GM23248 (cell line): ENCODE data around the gene CYREN. TPM values are rescaled to one million over a fixed set of nuclear protein-coding genes. Genes with fewer than 3 reads are reported as not detected.

Experiments
- DNase-seq: peaks from one replicate; pipeline ENCODE4 v3.0.0-alpha.2; 2015
- H2AFZ ChIP-seq: fragments of 200-600 bp; sonication (generic); 2 replicates; pipeline ENCODE4 v1.6.1; 2016; ENCODE audit warnings: antibody characterized with exemption
- H3F3A ChIP-seq: fragments of 200-600 bp; sonication (generic); 2 replicates; pipeline ENCODE4 v1.6.1; 2016; ENCODE audit warnings: mild to moderate bottlenecking, antibody characterized with exemption, mixed run types; ENCODE audit not compliant: insufficient read depth
- H3K27ac ChIP-seq: fragments of 200-600 bp; sonication (generic); 2 replicates; pipeline ENCODE4 v1.5.1; 2016; ENCODE audit warnings: mild to moderate bottlenecking
- H3K27me3 ChIP-seq: fragments of 200-600 bp; sonication (generic); replicated peaks from 2 replicates; pipeline ENCODE4 v1.6.1; 2016; ENCODE audit warnings: mild to moderate bottlenecking; ENCODE audit not compliant: insufficient read depth
- H3K36me3 ChIP-seq: fragments of 200-600 bp; sonication (generic); 2 replicates; pipeline ENCODE4 v1.6.1; 2016; ENCODE audit warnings: low read depth, mild to moderate bottlenecking
- H3K4me1 ChIP-seq: fragments of 200-600 bp; sonication (generic); 2 replicates; pipeline ENCODE4 v1.6.1; 2016; ENCODE audit warnings: mild to moderate bottlenecking; ENCODE audit not compliant: insufficient read depth
- H3K4me2 ChIP-seq: fragments of 200-600 bp; sonication (generic); one replicate; pipeline ENCODE4 v1.6.1; 2016; ENCODE audit warnings: mild to moderate bottlenecking; ENCODE audit not compliant: unreplicated experiment
- H3K4me3 ChIP-seq: fragments of 200-600 bp; sonication (generic); 2 replicates; pipeline ENCODE4 v1.5.1; 2016; ENCODE audit warnings: mild to moderate bottlenecking
- H3K79me2 ChIP-seq: fragments of 200-600 bp; sonication (generic); 2 replicates; pipeline ENCODE4 v1.6.1; 2016; ENCODE audit warnings: mild to moderate bottlenecking; ENCODE audit not compliant: insufficient read depth
- H3K9ac ChIP-seq: fragments of 200-600 bp; sonication (generic); 2 replicates; pipeline ENCODE4 v1.6.1; 2016; ENCODE audit warnings: mild to moderate bottlenecking
- H3K9me2 ChIP-seq: fragments of 200-600 bp; sonication (generic); 2 replicates; pipeline ENCODE4 v1.6.1; 2016; ENCODE audit warnings: mixed run types, mild to moderate bottlenecking, moderate library complexity; ENCODE audit not compliant: insufficient read depth
- H3K9me3 ChIP-seq: fragments of 200-600 bp; sonication (generic); one replicate; pipeline ENCODE4 v1.6.1; 2017; ENCODE audit warnings: low read depth
- H4K20me1 ChIP-seq: fragments of 200-600 bp; sonication (generic); 2 replicates; pipeline ENCODE4 v1.6.0; 2016; ENCODE audit not compliant: insufficient read depth
- EZH2 ChIP-seq: fragments of 200-600 bp; sonication (generic); IDR thresholded peaks from 2 replicates; pipeline ENCODE4 v1.6.1; 2018; ENCODE audit warnings: antibody characterized with exemption, mild to moderate bottlenecking; ENCODE audit not compliant: insufficient read depth, poor library complexity, severe bottlenecking
- EZH2phosphoT487 ChIP-seq: fragments of 200-600 bp; sonication (generic); IDR thresholded peaks from 2 replicates; pipeline ENCODE4 v1.6.1; 2018; ENCODE audit warnings: antibody characterized with exemption, moderate library complexity, mild to moderate bottlenecking, low read depth; ENCODE audit not compliant: insufficient read depth
- WGBS, 2 experiments: methylation state at CpG; one replicate each; pipeline ENCODE4 v1.1.6; 2015 to 2017; ENCODE audit warnings: low lambda C conversion rate in 2 of 2, low coverage in 1 of 2; ENCODE audit errors: missing lambda C conversion rate in 2 of 2; 5-methylcytosine and 5-hydroxymethylcytosine counted together
- in situ Hi-C: fragments of 300-500 bp; cut with MboI; formaldehyde crosslinking; loops from 2 replicates; pipeline ENCODE4 v1.15.0; 2020
- microRNA-seq: library from miRNA; unstranded; fragments of <30 nt; microRNA quantifications from one replicate; pipeline ENCODE4, GENCODE V29; 2016; ENCODE audit warnings: borderline number of aligned reads
- polyA plus RNA-seq: library from polyadenylated mRNA; unstranded; fragments of >200 nt; fragmentation: Nextera tagmentation; extraction: Ambion mirVana; gene quantifications from 2 replicates; pipeline ENCODE4 v1.2.1, GENCODE V29; 2016
- small RNA-seq: library from RNA; depleted of rRNA; stranded (forward); fragments of <200 nt; gene quantifications from one replicate; pipeline ENCODE3, GENCODE V24; 2014; ENCODE audit warnings: low read depth, low replicate concordance
- total RNA-seq: library from RNA; depleted of rRNA; stranded (reverse); fragments of >200 nt; shearing (Covaris generic); gene quantifications from 2 replicates; pipeline ENCODE4 v1.2.3, GENCODE V29; 2014; rRNA removed

The CYREN gene
- total and polyA plus RNA-seq, 2 experiments from 2014 or later, result 38.3 to 40.4 TPM

- Histone ChIP-seq H3K4me2 (no peak overlapping the region), H4K20me1 (no peaks in the 10 kb centered on the region), H3F3A (no peaks in the 10 kb centered on the region), H3K9me2 (no peaks in the 10 kb centered on the region), H3K79me2 (no peaks in the 10 kb centered on the region), H3K27me3 (no peaks in the 10 kb centered on the region), H2AFZ (no peak overlapping the region), H3K9me3 (no peaks in the 10 kb centered on the region), H3K4me1 (no peaks in the 10 kb centered on the region), H3K27ac (no peak overlapping the region), H3K36me3 (no peaks in the 10 kb centered on the region), H3K4me3 (no peak overlapping the region), H3K9ac (no peak overlapping the region)
- WGBS, 2 experiments, result 59 to 69% methylated on average over 6 of the region's 6 CpGs
- no peak for TF ChIP-seq EZH2phosphoT487
- TF ChIP-seq EZH2, result no peak
- in situ Hi-C loops, result no loop called here
- DNase-seq, result no peak
These were observed 48.6 kb downstream of the CYREN start for GRCh38 chr7:135121868-135122267.

- Histone ChIP-seq H3K27ac (no peak overlapping the region), H4K20me1 (no peaks in the 10 kb centered on the region), H3K9me2 (no peaks in the 10 kb centered on the region), H3K27me3 (no peaks in the 10 kb centered on the region), H3F3A (no peaks in the 10 kb centered on the region), H2AFZ (no peak overlapping the region), H3K36me3 (no peaks in the 10 kb centered on the region), H3K9ac (no peak overlapping the region), H3K9me3 (no peaks in the 10 kb centered on the region), H3K4me2 (no peak overlapping the region), H3K4me3 (no peak overlapping the region), H3K79me2 (no peaks in the 10 kb centered on the region), H3K4me1 (no peaks in the 10 kb centered on the region)
- TF ChIP-seq EZH2phosphoT487 (no peak), EZH2 (no peak)
- WGBS, 2 experiments, result 74 to 85% methylated on average over 1 of the region's 1 CpG
- in situ Hi-C loops, result no loop called here
- DNase-seq, result no peak
These were observed 53.4 kb downstream of the CYREN start for GRCh38 chr7:135117096-135117495.

Small RNA genes within 50 kb of the gene (microRNA-seq; reads per million reads assigned to microRNA genes)
- not detected for gene MIR6509

Small RNA genes within 50 kb of the gene (small RNA-seq; reads per million reads assigned to genes)
- not detected for gene MIR6509

Other genes starting within 250 kb of the CYREN start
- 2.4 TPM in 2 replicates for gene AGBL3, start 184.2 kb downstream of the CYREN start, total RNA-seq
- 1.4 and 1.5 TPM in 2 replicates for gene AGBL3, start 184.2 kb downstream of the CYREN start, polyA plus RNA-seq
- 1.6 and 4.4 TPM in 2 replicates for gene TMEM140, start 22.6 kb downstream of the CYREN start, total RNA-seq
- 6.1 and 6.5 TPM in 2 replicates for gene TMEM140, start 22.6 kb downstream of the CYREN start, polyA plus RNA-seq
- 3.4 and 8.3 TPM in 2 replicates for gene WDR91, start 40.8 kb upstream of the CYREN start, total RNA-seq
- 4.1 and 5.4 TPM in 2 replicates for gene WDR91, start 40.8 kb upstream of the CYREN start, polyA plus RNA-seq
- gene STRA8, start 63.1 kb upstream of the CYREN start, total RNA-seq, result not detected in 2 replicates
- gene STRA8, start 63.1 kb upstream of the CYREN start, polyA plus RNA-seq, result not detected in 2 replicates